ENCODE results near the gene HTR2C. TPM values are rescaled to one million over a fixed set of nuclear protein-coding genes. Genes with fewer than 3 reads are reported as not detected.
"Not testable (repeated sequence)": the region's sequence is repeated elsewhere in the genome, so short reads cannot be mapped to it uniquely, and the experiment has no call there.

Gene HTR2C
- total RNA-seq, 2 experiments from 2014 or later = not detected

GRCh38 chrX:114626323-114626722, 42.4 kb downstream of the HTR2C start:
- Mint-ChIP-seq H3K27me3 (no peaks in the 10 kb centered on the region), H3K4me3 (no peak overlapping the region)

GRCh38 chrX:114635986-114636385, 52.1 kb downstream of the HTR2C start:
- Mint-ChIP-seq H3K27ac (no peak overlapping the region), H3K4me3 (no peak overlapping the region), H3K4me1 (no peaks in the 10 kb centered on the region), H3K9me3 (no peaks in the 10 kb centered on the region), H3K27me3 (no peaks in the 10 kb centered on the region), H3K36me3 (no peaks in the 10 kb centered on the region)
- no peak for DNase-seq

More at GRCh38 chrX:114626323-114626722, 42.4 kb downstream of the HTR2C start:
- no peaks in the 10 kb centered on the region for H3K9me3 Mint-ChIP-seq
- H3K36me3 Mint-ChIP-seq = no peaks in the 10 kb centered on the region
- DNase-seq = no peak
- H3K27ac Mint-ChIP-seq = no peak overlapping the region
- no peaks in the 10 kb centered on the region for H3K4me1 Mint-ChIP-seq

- Mint-ChIP-seq H3K27me3 (no peaks in the 10 kb centered on the region), H3K27ac (no peak overlapping the region), H3K9me3 (no peaks in the 10 kb centered on the region), H3K4me1 (no peaks in the 10 kb centered on the region), H3K36me3 (no peaks in the 10 kb centered on the region), H3K4me3 (no peak overlapping the region)
- no peak for DNase-seq
Observed at GRCh38 chrX:114650351-114650750, 66.5 kb downstream of the HTR2C start.

- Mint-ChIP-seq H3K9me3 (no peaks in the 10 kb centered on the region), H3K36me3 (no peaks in the 10 kb centered on the region), H3K27ac (no peak overlapping the region), H3K4me3 (no peak overlapping the region), H3K27me3 (no peaks in the 10 kb centered on the region), H3K4me1 (no peaks in the 10 kb centered on the region)
- DNase-seq = no peak
Observed at GRCh38 chrX:114675365-114675764, 91.5 kb downstream of the HTR2C start.

GRCh38 chrX:114700533-114700932, 116.6 kb downstream of the HTR2C start:
- not testable (repeated sequence) for H3K4me1 Mint-ChIP-seq, H3K36me3 Mint-ChIP-seq, H3K9me3 Mint-ChIP-seq, H3K4me3 Mint-ChIP-seq, H3K27me3 Mint-ChIP-seq, DNase-seq, H3K27ac Mint-ChIP-seq

GRCh38 chrX:114709406-114709805, 125.5 kb downstream of the HTR2C start:
- peaks cover 1% of the 10 kb centered on the region for H3K9me3 Mint-ChIP-seq
- no peak overlapping the region for H3K4me3 Mint-ChIP-seq
- no peak overlapping the region for H3K27ac Mint-ChIP-seq
- H3K27me3 Mint-ChIP-seq = no peaks in the 10 kb centered on the region
- H3K36me3 Mint-ChIP-seq = no peaks in the 10 kb centered on the region
- DNase-seq = no peak
- H3K4me1 Mint-ChIP-seq = no peaks in the 10 kb centered on the region

- Mint-ChIP-seq H3K27ac (no peak overlapping the region), H3K4me3 (no peak overlapping the region), H3K4me1 (no peaks in the 10 kb centered on the region), H3K36me3 (no peaks in the 10 kb centered on the region), H3K27me3 (no peaks in the 10 kb centered on the region), H3K9me3 (peaks cover 1% of the 10 kb centered on the region)
- no peak for DNase-seq
Observed at GRCh38 chrX:114710571-114710970, 126.7 kb downstream of the HTR2C start.

- no peak overlapping the region for H3K27ac Mint-ChIP-seq
- no peaks in the 10 kb centered on the region for H3K4me1 Mint-ChIP-seq
- H3K27me3 Mint-ChIP-seq = no peaks in the 10 kb centered on the region
- no peak for DNase-seq
- peaks cover 1% of the 10 kb centered on the region for H3K9me3 Mint-ChIP-seq
- no peak overlapping the region for H3K4me3 Mint-ChIP-seq
- no peaks in the 10 kb centered on the region for H3K36me3 Mint-ChIP-seq
Observed at GRCh38 chrX:114712466-114712865, 128.6 kb downstream of the HTR2C start.

GRCh38 chrX:114715096-114715495, 131.2 kb downstream of the HTR2C start:
- H3K27ac Mint-ChIP-seq = no peak overlapping the region
- H3K4me1 Mint-ChIP-seq = no peaks in the 10 kb centered on the region
- H3K9me3 Mint-ChIP-seq = peaks cover under 1% of the 10 kb centered on the region
- no peak overlapping the region for H3K4me3 Mint-ChIP-seq
- no peaks in the 10 kb centered on the region for H3K27me3 Mint-ChIP-seq
- DNase-seq = no peak
- no peaks in the 10 kb centered on the region for H3K36me3 Mint-ChIP-seq

GRCh38 chrX:114717921-114718320, 134.0 kb downstream of the HTR2C start:
- H3K9me3 Mint-ChIP-seq = peaks cover 1% of the 10 kb centered on the region
- H3K27me3 Mint-ChIP-seq = no peaks in the 10 kb centered on the region
- H3K4me3 Mint-ChIP-seq = no peak overlapping the region
- H3K27ac Mint-ChIP-seq = no peak overlapping the region
- no peak for DNase-seq
- no peaks in the 10 kb centered on the region for H3K4me1 Mint-ChIP-seq
- no peaks in the 10 kb centered on the region for H3K36me3 Mint-ChIP-seq

GRCh38 chrX:114766541-114766940, 182.7 kb downstream of the HTR2C start:
- Mint-ChIP-seq H3K4me1 (no peaks in the 10 kb centered on the region), H3K9me3 (peaks cover 2% of the 10 kb centered on the region), H3K27ac (no peak overlapping the region), H3K27me3 (no peaks in the 10 kb centered on the region), H3K4me3 (no peak overlapping the region), H3K36me3 (no peaks in the 10 kb centered on the region)
- no peak for DNase-seq

- Mint-ChIP-seq H3K27ac (no peak overlapping the region), H3K9me3 (no peaks in the 10 kb centered on the region), H3K36me3 (no peaks in the 10 kb centered on the region), H3K4me1 (no peaks in the 10 kb centered on the region), H3K4me3 (no peak overlapping the region), H3K27me3 (no peaks in the 10 kb centered on the region)
- DNase-seq = no peak
Observed at GRCh38 chrX:114774691-114775090, 190.8 kb downstream of the HTR2C start.

- DNase-seq = no peak
- no peaks in the 10 kb centered on the region for H3K36me3 Mint-ChIP-seq
- no peak overlapping the region for H3K4me3 Mint-ChIP-seq
- H3K27ac Mint-ChIP-seq = no peak overlapping the region
- no peaks in the 10 kb centered on the region for H3K27me3 Mint-ChIP-seq
- H3K4me1 Mint-ChIP-seq = no peaks in the 10 kb centered on the region
- H3K9me3 Mint-ChIP-seq = no peaks in the 10 kb centered on the region
Observed at GRCh38 chrX:114782925-114783324, 199.0 kb downstream of the HTR2C start.

- H3K36me3 Mint-ChIP-seq = no peaks in the 10 kb centered on the region
- no peak overlapping the region for H3K4me3 Mint-ChIP-seq
- no peaks in the 10 kb centered on the region for H3K27me3 Mint-ChIP-seq
- no peak for DNase-seq
- no peaks in the 10 kb centered on the region for H3K9me3 Mint-ChIP-seq
- H3K4me1 Mint-ChIP-seq = no peaks in the 10 kb centered on the region
- no peak overlapping the region for H3K27ac Mint-ChIP-seq
Observed at GRCh38 chrX:114787061-114787460, 203.2 kb downstream of the HTR2C start.

GRCh38 chrX:114797494-114797893, 213.6 kb downstream of the HTR2C start:
- Mint-ChIP-seq H3K27ac (no peak overlapping the region), H3K36me3 (no peaks in the 10 kb centered on the region), H3K9me3 (no peaks in the 10 kb centered on the region), H3K27me3 (no peaks in the 10 kb centered on the region), H3K4me1 (no peaks in the 10 kb centered on the region), H3K4me3 (no peak overlapping the region)
- DNase-seq = no peak

GRCh38 chrX:114798907-114799306, 215.0 kb downstream of the HTR2C start:
- Mint-ChIP-seq H3K27me3 (no peaks in the 10 kb centered on the region), H3K27ac (no peak overlapping the region), H3K9me3 (no peaks in the 10 kb centered on the region), H3K4me1 (no peaks in the 10 kb centered on the region), H3K4me3 (no peak overlapping the region), H3K36me3 (no peaks in the 10 kb centered on the region)
- no peak for DNase-seq

GRCh38 chrX:114800719-114801118, 216.8 kb downstream of the HTR2C start:
- H3K36me3 Mint-ChIP-seq = no peaks in the 10 kb centered on the region
- H3K27ac Mint-ChIP-seq = no peak overlapping the region
- DNase-seq = no peak
- H3K9me3 Mint-ChIP-seq = no peaks in the 10 kb centered on the region
- no peaks in the 10 kb centered on the region for H3K27me3 Mint-ChIP-seq
- no peaks in the 10 kb centered on the region for H3K4me1 Mint-ChIP-seq
- no peak overlapping the region for H3K4me3 Mint-ChIP-seq

Data from activated naive CD8-positive, alpha-beta T cell treated with anti-CD3 and anti-CD28 coated beads for 36 hours (primary cell).